BE2C (cell line): Measurements from ENCODE around the gene PLCG1.

Experiments
- DNase-seq: peaks from one replicate; pipeline ENCODE4 v3.0.0-alpha.2; 2020
- H3K27me3 ChIP-seq: fragments of 250-450 bp; sonication (Bioruptor Pico); 2 replicates; pipeline ENCODE4 v1.5.1; 2020; ENCODE audit warnings: mild to moderate bottlenecking
- H3K36me3 ChIP-seq: fragments of 250-450 bp; sonication (Bioruptor Pico); 2 replicates; pipeline ENCODE4 v1.5.1; 2020; ENCODE audit warnings: mild to moderate bottlenecking
- H3K4me1 ChIP-seq: fragments of 250-450 bp; sonication (Bioruptor Pico); 2 replicates; pipeline ENCODE4 v1.5.1; 2020
- H3K4me3 ChIP-seq: 2 replicates; pipeline ENCODE4 v1.5.1; 2011; ENCODE audit warnings: low read depth, low read length
- H3K9me3 ChIP-seq: fragments of 250-450 bp; sonication (Bioruptor Pico); 2 replicates; pipeline ENCODE4 v1.5.1; 2020
- TF ChIP-seq, protein P1 (sequence below): IDR thresholded peaks from 2 replicates; pipeline ENCODE4 v1.5.1; 2012; ENCODE audit warnings: mild to moderate bottlenecking, low read depth, low read length

The PLCG1 gene

DNA sequence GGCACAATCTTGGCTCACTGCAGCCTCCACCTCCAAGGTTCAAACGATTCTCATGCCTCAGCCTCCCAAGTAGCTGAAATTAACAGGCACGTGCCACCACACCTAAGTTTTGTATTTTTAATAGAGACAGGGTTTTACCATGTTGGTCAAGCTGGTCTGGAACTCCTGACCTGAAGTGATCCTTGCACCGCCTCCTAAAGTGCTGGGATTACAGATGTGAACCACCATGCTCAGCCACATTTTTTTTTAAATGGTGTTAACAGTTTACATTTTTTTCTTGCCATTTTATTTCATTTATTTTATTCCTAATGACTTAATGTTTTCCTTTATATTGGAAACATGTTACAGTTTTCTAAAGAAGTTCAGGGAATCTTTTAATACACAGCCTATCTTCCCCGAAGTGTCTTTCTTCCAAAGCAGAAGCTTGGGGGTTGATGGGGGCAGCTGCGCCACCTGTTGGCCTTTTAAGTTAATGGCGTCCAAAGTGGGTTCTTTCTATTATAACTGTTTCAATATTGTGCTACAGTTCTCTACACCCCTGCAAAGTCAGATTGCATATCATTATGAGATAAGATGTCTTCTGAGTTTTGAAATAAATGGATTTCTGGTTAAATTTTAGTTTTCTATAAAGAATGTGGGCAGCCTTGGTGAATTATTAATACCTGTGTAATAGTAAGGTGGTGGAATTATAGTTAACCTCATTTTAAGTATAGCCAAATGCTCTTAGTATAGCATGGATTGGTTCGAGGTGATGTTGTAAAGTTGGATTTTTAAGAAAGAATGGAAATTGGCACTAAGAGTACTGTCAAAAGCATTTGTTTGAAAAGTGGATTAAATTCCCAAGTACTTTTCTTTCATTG is 42.0 kb upstream of the PLCG1 start:
- Histone ChIP-seq H3K4me1 (no peaks in the 10 kb centered on the region), H3K27me3 (no peaks in the 10 kb centered on the region), H3K36me3 (peaks cover 83% of the 10 kb centered on the region), H3K4me3 (no peak overlapping the region), H3K9me3 (no peaks in the 10 kb centered on the region)
- peak; percentile 48 for DNase-seq
- TF ChIP-seq, protein P1, sequence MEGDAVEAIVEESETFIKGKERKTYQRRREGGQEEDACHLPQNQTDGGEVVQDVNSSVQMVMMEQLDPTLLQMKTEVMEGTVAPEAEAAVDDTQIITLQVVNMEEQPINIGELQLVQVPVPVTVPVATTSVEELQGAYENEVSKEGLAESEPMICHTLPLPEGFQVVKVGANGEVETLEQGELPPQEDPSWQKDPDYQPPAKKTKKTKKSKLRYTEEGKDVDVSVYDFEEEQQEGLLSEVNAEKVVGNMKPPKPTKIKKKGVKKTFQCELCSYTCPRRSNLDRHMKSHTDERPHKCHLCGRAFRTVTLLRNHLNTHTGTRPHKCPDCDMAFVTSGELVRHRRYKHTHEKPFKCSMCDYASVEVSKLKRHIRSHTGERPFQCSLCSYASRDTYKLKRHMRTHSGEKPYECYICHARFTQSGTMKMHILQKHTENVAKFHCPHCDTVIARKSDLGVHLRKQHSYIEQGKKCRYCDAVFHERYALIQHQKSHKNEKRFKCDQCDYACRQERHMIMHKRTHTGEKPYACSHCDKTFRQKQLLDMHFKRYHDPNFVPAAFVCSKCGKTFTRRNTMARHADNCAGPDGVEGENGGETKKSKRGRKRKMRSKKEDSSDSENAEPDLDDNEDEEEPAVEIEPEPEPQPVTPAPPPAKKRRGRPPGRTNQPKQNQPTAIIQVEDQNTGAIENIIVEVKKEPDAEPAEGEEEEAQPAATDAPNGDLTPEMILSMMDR: peak; percentile 86

DNA sequence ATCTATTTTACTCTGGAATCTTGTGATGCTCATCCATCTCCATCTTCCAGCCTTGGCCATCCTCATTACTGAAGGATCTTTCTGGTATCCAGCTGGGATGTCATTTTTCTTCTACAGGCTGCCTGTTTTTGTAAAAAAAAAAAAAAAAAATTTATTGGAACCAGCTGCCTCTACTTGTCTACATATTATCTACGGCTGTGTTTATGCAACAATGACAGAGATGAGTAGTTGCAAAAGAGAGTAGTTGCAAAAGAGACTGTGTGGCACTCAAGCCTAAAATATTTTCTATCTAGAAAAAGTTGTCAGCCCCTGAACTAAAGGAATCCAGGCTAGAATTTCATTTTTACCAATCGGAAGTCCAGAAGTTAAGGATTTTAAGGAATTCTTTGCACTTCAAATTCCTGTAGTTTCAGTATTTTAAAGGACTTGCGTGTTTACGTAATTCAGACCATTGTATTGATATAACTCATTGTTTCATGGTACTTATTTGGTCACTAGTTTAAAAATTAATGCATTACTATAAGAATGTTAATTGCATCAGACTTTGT is 38.6 kb upstream of the PLCG1 start:
- no peaks in the 10 kb centered on the region for H3K27me3 ChIP-seq
- H3K36me3 ChIP-seq: peaks cover 94% of the 10 kb centered on the region
- H3K4me3 ChIP-seq: no peak overlapping the region
- TF ChIP-seq, protein P1: no peak
- H3K9me3 ChIP-seq: no peaks in the 10 kb centered on the region
- no peak for DNase-seq
- no peaks in the 10 kb centered on the region for H3K4me1 ChIP-seq

DNA sequence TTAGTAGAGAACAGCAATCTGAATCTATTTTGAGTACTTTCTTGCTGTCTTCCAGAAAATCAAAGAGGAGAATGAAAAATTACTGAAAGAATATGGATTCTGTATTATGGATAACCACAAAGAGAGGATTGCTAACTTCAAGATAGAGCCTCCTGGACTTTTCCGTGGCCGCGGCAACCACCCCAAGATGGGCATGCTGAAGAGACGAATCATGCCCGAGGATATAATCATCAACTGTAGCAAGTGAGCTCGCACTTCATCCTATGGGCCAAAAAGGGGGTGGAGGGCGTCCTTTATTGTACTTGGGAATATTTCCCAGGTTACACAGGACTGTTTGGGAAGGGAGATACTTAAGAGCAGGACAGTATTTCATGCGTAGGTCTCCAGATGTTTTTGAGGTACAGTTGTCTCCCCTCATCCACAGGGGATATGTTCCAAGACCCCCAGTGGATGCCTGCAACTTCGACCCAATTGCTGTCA is 37.3 kb upstream of the PLCG1 start:
- TF ChIP-seq, protein P1: no peak
- Histone ChIP-seq H3K4me3 (no peak overlapping the region), H3K4me1 (no peaks in the 10 kb centered on the region), H3K9me3 (no peaks in the 10 kb centered on the region), H3K36me3 (peaks cover 96% of the 10 kb centered on the region), H3K27me3 (no peaks in the 10 kb centered on the region)
- DNase-seq: no peak

DNA sequence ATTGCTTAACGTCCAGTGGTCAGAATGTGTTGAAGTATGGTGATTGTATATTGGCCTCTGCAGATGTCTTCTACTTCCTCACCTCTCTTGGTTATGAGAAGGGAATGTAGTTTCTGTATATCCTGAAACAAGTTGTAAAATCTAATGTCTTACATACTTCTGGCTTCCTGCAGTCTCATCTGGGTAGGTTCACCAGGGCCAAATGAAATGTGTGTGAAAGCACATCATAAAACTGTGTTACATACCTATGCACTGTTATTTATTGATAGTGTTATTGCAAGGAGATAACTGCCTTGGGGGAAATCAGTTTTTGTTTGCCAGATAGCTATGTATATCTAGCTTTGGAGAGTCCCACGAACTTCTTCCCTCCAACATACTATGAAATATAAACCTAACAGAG is 35.7 kb upstream of the PLCG1 start:
- H3K36me3 ChIP-seq: peaks cover 93% of the 10 kb centered on the region
- DNase-seq: no peak

DNA sequence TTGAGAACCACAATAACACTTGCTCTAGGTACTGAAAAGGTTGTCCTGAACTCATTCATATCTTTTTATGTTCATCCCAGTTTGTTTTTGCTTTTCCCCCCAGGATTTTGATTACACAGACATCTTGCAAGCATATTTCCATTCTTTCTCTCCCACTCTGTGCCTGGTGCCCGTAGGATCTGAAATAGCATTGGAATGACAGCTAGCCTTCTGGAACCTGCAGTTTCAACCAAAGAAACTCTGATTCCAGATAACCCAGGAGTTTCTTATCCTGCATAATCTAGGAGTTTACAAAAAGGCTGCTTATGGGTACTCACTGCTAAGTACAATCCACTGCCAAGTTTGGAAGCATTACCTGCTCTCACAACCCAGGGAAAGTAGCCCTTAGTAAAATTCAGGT is 28.8 kb upstream of the PLCG1 start:
- Histone ChIP-seq H3K36me3 (peaks cover 86% of the 10 kb centered on the region), H3K4me3 (no peak overlapping the region), H3K27me3 (no peaks in the 10 kb centered on the region), H3K9me3 (no peaks in the 10 kb centered on the region), H3K4me1 (no peaks in the 10 kb centered on the region; the same call in 1 of the 2 replicates)
- no peak for DNase-seq
- TF ChIP-seq, protein P1: no peak

More for the DNA sequence above, 35.7 kb upstream of the PLCG1 start:
- no peak overlapping the region for H3K4me3 ChIP-seq
- no peaks in the 10 kb centered on the region for H3K9me3 ChIP-seq
- TF ChIP-seq, protein P1: no peak
- H3K4me1 ChIP-seq: no peaks in the 10 kb centered on the region
- H3K27me3 ChIP-seq: no peaks in the 10 kb centered on the region

DNA sequence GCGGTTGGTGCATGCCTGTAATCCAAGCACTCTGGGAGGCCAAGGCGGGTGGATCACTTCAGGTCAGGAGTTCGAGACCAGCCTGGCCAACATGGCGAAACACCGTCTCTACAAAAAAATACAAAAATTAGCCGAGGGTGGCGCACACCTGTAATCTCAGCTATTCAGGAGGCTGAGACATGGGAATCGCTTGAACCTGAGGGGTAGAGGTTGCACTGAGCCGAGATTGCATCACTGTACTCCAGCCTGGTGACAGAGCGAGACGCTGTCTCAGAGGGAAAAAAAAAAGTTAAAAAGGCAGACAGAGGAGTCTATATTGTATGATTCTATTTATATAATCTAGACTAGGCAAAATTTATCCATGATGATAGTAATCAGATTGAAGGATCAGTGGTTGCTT is 27.3 kb upstream of the PLCG1 start:
- Histone ChIP-seq H3K36me3 (peaks cover 84% of the 10 kb centered on the region), H3K4me3 (no peak overlapping the region), H3K27me3 (no peaks in the 10 kb centered on the region), H3K4me1 (no peaks in the 10 kb centered on the region; the same call in 1 of the 2 replicates), H3K9me3 (no peaks in the 10 kb centered on the region)
- DNase-seq: no peak
- TF ChIP-seq, protein P1: no peak
